Measurements from ENCODE around the gene GGTLC2. TPM values are rescaled to one million over a fixed set of nuclear protein-coding genes. Genes with fewer than 3 reads are reported as not detected.
"Not testable (repeated sequence)": the region's sequence is repeated elsewhere in the genome, so short reads cannot be mapped to it uniquely, and the experiment has no call there.

GGTLC2 gene
- total RNA-seq, 1 donor: not detected

DNA sequence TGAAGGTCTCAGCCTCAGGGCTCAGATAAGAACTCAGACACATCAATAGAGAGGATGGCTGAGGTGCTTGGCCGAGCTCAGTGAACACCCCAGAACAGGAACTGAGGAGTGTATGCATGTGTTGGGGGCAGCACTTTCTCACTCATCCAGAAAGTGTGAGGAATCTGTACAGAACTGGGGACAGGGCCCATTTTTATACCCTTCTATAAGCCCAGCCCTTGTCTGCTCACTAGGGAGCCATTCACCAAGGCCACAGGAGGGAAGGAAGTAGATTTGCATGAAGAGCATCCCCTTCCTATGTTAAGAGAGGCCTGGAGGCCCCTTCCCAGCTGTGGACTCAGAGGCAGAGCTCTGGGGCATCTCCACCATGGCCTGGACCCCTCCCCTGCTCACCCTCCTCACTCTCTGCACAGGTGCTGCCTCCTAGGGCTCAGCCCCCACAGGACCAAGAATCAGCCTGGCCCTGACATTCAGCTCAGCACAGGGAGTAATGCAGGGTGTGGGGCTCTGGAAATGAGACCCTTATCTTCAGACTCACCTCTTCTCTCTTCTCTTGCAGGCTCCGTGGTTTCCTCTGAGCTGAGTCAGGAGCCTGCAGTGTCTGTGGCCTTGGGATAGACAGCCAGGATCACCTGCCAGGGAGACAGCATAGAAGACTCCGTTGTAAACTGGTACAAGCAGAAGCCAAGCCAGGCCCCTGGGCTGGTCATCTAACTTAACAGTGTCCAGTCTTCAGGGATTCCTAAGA lies 39.9 kb upstream of the GGTLC2 start:
- TF ChIP-seq, protein P1, sequence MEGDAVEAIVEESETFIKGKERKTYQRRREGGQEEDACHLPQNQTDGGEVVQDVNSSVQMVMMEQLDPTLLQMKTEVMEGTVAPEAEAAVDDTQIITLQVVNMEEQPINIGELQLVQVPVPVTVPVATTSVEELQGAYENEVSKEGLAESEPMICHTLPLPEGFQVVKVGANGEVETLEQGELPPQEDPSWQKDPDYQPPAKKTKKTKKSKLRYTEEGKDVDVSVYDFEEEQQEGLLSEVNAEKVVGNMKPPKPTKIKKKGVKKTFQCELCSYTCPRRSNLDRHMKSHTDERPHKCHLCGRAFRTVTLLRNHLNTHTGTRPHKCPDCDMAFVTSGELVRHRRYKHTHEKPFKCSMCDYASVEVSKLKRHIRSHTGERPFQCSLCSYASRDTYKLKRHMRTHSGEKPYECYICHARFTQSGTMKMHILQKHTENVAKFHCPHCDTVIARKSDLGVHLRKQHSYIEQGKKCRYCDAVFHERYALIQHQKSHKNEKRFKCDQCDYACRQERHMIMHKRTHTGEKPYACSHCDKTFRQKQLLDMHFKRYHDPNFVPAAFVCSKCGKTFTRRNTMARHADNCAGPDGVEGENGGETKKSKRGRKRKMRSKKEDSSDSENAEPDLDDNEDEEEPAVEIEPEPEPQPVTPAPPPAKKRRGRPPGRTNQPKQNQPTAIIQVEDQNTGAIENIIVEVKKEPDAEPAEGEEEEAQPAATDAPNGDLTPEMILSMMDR (IDR thresholded peaks at IDR 0.05; ENCODE audit: insufficient read depth, low read length): no peak
- no peak for DNase-seq (ENCODE audit: low read depth)
- H3K4me3 ChIP-seq (ENCODE audit: low read depth, low read length): no peak overlapping the region

DNA sequence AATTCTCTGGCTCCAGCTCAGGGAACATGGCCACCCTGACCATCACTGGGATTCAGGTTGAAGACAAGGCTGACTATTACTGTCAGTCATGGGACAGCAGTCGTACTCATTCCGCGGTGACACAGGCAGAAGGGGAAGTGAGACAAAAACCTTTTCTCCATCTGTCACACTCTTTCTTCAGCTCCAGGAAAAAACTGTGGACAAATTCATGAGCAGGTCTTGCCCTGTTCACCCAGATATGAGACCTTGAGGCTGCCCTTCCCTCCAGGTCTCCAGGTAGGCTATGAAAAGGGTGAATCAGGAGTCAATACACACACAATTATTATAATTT lies 39.4 kb upstream of the GGTLC2 start:
- H3K4me3 ChIP-seq (ENCODE audit: low read depth, low read length): no peak overlapping the region
- DNase-seq (ENCODE audit: low read depth): no peak
- TF ChIP-seq, protein P1 (IDR thresholded peaks at IDR 0.05; ENCODE audit: insufficient read depth, low read length): no peak

DNA sequence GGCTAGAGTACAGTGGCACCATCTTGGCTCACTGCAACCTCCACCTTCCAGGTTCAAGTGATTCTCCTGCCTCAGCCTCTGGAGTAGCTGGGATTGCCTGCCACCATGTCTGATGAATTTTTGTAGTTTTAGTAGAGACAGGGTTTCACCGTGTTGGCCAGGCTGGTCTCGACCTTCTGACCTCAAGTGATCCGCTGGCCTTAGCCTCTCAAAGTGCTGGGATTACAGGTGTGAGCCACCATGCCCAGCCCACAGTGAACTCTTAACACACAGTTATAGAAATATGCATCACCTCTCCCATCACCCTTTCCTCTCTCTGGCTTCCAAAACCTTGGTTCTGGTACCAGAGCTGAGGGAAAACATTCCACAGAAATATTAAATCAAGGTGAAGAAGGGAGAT lies 36.4 kb upstream of the GGTLC2 start:
- not testable (repeated sequence) for H3K4me3 ChIP-seq (ENCODE audit: low read depth, low read length); DNase-seq (ENCODE audit: low read depth)

DNA sequence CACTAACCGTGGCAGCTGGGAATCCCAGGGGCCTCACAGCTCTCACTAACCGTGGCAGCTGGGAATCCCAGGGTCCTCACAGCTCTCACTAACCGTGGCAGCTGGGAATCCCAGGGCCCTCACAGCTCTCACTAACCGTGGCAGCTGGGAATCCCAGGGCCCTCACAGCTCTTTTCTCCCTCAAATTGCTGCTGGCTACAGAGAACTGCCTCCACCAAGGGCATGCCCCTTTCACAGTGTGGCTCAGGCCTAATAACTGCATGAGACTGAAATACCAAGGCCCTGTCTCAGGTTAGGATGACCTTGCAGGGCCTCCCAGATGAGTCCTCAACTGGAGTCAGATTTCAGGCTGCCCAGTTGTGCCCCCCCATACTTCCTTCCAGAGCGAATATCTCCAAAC lies 35.1 kb upstream of the GGTLC2 start:
- TF ChIP-seq, protein P1 (IDR thresholded peaks at IDR 0.05; ENCODE audit: insufficient read depth, low read length): no peak
- H3K4me3 ChIP-seq (ENCODE audit: low read depth, low read length): no peak overlapping the region
- no peak for DNase-seq (ENCODE audit: low read depth)

DNA sequence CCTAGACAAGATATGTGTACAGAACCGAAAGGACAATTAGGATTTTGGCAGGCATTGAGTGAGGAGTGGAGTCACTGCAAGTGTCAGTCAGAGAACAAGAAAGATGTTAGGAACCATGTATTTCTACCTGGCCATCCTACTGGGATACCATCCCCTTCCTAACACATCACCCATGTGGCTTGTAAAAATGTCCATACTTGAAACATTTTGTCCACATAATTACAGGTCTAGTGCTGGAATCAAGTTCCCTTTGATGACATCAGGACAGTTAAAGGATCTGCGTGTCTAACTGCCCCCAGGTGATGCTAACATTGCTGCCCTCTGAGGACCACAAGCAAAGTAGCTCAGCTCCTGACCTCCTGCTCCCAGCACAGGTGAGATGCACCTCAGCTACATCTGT lies 31.9 kb upstream of the GGTLC2 start:
- DNase-seq (ENCODE audit: low read depth): no peak
- no peak overlapping the region for H3K4me3 ChIP-seq (ENCODE audit: low read depth, low read length)
- TF ChIP-seq, protein P1 (IDR thresholded peaks at IDR 0.05; ENCODE audit: insufficient read depth, low read length): no peak

DNA sequence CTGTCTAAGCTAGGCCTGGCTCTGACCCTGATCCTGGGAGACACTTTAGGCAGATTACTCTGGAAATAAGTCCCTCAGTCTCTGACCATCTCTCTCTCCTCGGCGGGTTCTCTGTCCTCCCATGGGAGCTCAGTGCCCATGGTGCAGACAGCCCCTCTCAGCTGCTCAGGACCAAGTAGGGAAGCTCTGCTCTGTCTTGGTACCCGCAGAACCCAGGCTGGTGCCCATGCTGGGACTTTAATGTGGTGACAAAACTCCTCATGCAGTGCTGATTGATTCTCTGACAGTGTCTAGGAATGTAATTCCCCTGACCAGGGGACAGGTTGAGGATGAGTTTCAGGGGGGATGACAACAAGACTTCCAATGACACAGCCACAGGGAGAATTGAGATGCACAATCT lies 30.3 kb upstream of the GGTLC2 start:
- no peak overlapping the region for H3K4me3 ChIP-seq (ENCODE audit: low read depth, low read length)
- no peak for DNase-seq (ENCODE audit: low read depth)
- TF ChIP-seq, protein P1 (IDR thresholded peaks at IDR 0.05; ENCODE audit: insufficient read depth, low read length): no peak

DNA sequence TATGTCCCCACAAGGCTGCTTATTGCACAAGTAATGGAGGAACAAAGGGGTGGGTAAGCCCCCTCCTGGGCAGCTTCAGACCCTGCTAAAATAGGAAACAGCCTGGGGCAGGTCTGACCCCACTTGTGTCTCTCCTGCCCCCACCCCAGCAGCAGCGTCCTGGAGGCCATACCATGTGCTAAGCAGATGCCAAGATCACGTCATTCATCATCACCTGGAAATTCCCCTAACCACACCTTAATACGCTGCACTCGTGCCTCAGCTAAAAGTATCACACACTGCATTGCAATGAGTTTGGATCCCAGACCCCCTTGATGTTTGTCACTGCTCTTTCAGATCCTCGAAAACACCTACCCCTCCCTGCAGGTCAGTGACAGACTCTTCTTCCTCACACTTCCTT lies 27.8 kb upstream of the GGTLC2 start:
- no peak overlapping the region for H3K4me3 ChIP-seq (ENCODE audit: low read depth, low read length)
- DNase-seq (ENCODE audit: low read depth): no peak
- TF ChIP-seq, protein P1 (IDR thresholded peaks at IDR 0.05; ENCODE audit: insufficient read depth, low read length): no peak
